ENCODE measurements around the gene KCTD10.

The KCTD10 gene, protein sequence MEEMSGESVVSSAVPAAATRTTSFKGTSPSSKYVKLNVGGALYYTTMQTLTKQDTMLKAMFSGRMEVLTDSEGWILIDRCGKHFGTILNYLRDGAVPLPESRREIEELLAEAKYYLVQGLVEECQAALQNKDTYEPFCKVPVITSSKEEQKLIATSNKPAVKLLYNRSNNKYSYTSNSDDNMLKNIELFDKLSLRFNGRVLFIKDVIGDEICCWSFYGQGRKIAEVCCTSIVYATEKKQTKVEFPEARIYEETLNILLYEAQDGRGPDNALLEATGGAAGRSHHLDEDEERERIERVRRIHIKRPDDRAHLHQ

GRCh38 chr12:109477185-109477962, at the start of gene KCTD10, which contains the start of gene UBE3B:
TSS of gene KCTD10 (minus strand) at chr12:109477300. CDS start at chr12:109477262, 38 bp downstream.
TSS of gene UBE3B (plus strand) at chr12:109477634. CDS start at chr12:109483552, 5,918 bp downstream.
- H3K36me3 ChIP-seq (ENCODE audit: insufficient read depth, low read length) = no peaks in the 10 kb centered on the region
- H3K4me1 ChIP-seq (ENCODE audit: insufficient read depth, low read length) = peaks cover 12% of the 10 kb centered on the region

GRCh38 chr12:109525279-109525585, 48.1 kb upstream of the KCTD10 start:
- no peaks in the 10 kb centered on the region for H3K9me3 ChIP-seq (ENCODE audit: control insufficient read depth, insufficient read depth, low read length)
- no peak overlapping the region for H3K9ac ChIP-seq (ENCODE audit: low read depth, low read length)
- no peaks in the 10 kb centered on the region for H3K4me1 ChIP-seq (ENCODE audit: insufficient read depth, low read length)
- H3K36me3 ChIP-seq (ENCODE audit: insufficient read depth, low read length) = peaks cover 11% of the 10 kb centered on the region

More at GRCh38 chr12:109477185-109477962, at the start of gene KCTD10, which contains the start of gene UBE3B:
- peak within 1 kb of the TSS; percentile 100 for H3K9ac ChIP-seq (ENCODE audit: low read depth, low read length)
- H3K9me3 ChIP-seq (ENCODE audit: control insufficient read depth, insufficient read depth, low read length) = no peaks in the 10 kb centered on the region

DNA sequence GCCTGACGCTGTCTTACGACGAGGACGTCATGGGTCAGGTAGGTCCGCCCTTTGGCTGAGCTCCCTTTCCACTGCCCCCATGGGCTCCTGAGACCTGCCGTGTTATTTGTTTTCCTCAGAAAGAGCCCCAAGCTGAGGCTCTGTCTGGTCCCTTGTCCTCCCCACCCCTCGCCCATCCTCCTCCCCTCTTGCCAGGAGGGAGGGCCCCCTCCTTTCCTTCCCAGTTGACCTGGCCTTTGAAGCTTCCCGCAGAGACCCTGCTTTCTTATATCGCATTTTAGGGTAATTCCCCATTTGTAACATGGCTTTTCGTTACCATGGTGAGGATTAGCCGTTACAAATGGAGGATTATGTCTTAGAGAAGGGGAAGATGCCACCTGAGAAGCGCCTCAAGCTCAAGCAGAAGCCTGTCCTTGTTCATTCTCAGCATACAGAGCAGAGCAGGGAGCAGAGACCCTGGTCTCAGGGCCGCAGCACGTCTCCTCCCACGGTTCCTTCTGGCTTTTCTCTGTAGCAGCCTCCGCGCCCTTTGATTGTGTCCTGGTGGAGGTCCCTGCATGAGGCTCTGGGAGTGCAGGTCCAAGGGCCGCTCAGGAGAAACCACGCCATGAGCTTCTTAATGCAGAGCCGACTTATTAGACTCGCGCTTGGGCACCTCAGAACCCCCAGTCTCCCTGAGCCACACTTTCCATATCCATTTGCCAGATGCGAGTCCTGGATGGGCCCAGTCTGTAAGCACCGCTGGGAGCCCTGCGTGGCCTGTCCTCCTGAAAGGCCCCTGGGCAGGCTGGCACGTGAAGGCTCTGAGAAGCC, 47.6 kb upstream of the KCTD10 start:
- no peak overlapping the region for H3K9ac ChIP-seq (ENCODE audit: low read depth, low read length)
- no peaks in the 10 kb centered on the region for H3K4me1 ChIP-seq (ENCODE audit: insufficient read depth, low read length)
- H3K36me3 ChIP-seq (ENCODE audit: insufficient read depth, low read length) = peaks cover 11% of the 10 kb centered on the region
- H3K9me3 ChIP-seq (ENCODE audit: control insufficient read depth, insufficient read depth, low read length) = no peaks in the 10 kb centered on the region

DNA sequence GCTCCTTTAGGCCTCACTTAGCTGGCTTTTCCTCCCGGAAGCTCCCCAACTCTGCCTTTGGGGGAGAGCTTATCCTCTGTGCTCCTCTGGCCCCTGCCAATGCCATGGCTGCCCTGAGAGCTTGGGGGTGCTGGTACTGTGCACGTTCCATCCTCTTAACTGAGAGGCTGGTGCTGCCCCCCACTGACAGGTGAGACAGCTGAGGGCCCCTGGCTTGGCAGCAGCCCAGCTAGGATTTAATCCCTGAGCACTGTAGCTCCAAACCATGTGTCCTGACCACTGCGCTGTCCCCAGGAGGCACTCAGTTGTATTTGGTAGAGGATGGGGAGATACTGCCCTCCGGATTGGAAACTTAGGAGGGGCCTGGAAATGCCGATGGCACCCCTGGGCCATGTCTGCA, 46.4 kb upstream of the KCTD10 start:
- H3K9me3 ChIP-seq (ENCODE audit: control insufficient read depth, insufficient read depth, low read length) = no peaks in the 10 kb centered on the region
- H3K36me3 ChIP-seq (ENCODE audit: insufficient read depth, low read length) = peaks cover 11% of the 10 kb centered on the region
- H3K4me1 ChIP-seq (ENCODE audit: insufficient read depth, low read length) = peaks cover 6% of the 10 kb centered on the region; the same call in 1 of the 2 replicates
- H3K9ac ChIP-seq (ENCODE audit: low read depth, low read length) = no peak overlapping the region

GRCh38 chr12:109523071-109523470, 46.0 kb upstream of the KCTD10 start:
- no peak overlapping the region for H3K9ac ChIP-seq (ENCODE audit: low read depth, low read length)
- H3K36me3 ChIP-seq (ENCODE audit: insufficient read depth, low read length) = peaks cover 11% of the 10 kb centered on the region
- H3K4me1 ChIP-seq (ENCODE audit: insufficient read depth, low read length) = peaks cover 6% of the 10 kb centered on the region; the same call in 1 of the 2 replicates
- no peaks in the 10 kb centered on the region for H3K9me3 ChIP-seq (ENCODE audit: control insufficient read depth, insufficient read depth, low read length)

DNA sequence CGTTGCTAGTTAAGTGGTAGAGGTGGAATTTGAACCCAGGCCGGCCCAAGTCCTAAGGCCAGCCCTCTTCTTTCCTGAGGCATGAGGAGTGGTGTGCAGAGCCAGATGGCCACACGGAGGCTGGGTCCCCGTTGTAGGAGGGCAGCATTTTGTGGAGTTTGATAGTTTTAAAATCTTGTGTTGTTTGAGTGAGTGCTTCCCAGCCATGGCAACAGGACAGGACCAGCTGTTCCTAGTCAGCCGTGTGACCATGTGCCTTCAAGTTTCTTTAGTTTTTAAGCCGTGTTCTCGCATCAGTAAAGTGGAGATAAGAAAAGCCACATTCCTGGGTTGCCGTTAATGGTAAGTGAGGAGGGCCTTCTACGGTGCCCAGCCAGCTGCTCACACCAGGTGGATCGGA, 44.7 kb upstream of the KCTD10 start:
- H3K36me3 ChIP-seq (ENCODE audit: insufficient read depth, low read length) = peaks cover 14% of the 10 kb centered on the region
- no peak overlapping the region for H3K9ac ChIP-seq (ENCODE audit: low read depth, low read length)
- no peaks in the 10 kb centered on the region for H3K9me3 ChIP-seq (ENCODE audit: control insufficient read depth, insufficient read depth, low read length)
- H3K4me1 ChIP-seq (ENCODE audit: insufficient read depth, low read length) = peaks cover 6% of the 10 kb centered on the region; the same call in 1 of the 2 replicates

- H3K36me3 ChIP-seq (ENCODE audit: insufficient read depth, low read length) = peaks cover 11% of the 10 kb centered on the region
These were observed 42.7 kb upstream of the KCTD10 start for GRCh38 chr12:109519787-109520186.

DNA sequence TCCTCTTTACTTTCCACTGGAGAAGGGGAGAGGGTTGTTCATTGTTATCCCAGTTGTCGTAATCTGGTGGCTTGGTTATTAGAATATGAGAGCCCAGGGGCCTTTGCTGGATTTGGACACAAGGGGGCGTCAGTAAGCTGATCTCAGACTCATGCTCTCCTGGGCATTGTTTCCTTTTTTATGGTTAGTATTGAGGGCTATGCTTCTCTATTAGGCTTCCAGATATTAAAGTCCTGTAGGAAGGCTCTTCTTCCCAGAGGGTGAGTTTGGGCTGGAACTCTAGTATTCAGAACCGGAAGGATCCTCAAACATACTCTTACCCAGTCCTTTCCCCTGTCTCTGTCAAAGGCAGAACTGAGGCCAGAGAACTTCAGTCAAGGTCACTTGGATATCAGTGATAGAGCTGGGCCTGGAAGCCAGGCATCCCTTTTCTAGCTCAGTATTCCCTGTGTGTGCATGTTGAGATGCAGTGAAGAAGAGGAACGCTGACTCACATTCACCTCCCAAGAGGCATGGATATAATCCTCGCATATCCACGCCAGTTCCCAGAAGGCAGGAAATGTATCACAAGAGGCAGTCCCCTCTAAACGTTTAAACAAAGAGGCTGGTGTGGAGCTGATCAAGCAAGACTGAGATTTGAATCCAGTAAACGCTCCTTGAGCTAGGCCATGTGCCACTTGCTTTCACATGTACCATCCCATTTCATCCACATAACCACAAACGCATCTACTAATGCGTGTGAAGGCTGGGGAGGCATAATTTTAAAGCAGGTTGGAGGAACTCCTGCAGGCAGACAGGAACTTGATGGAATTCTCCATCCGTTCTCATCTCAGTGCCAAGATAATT, 41.9 kb upstream of the KCTD10 start:
- H3K9ac ChIP-seq (ENCODE audit: low read depth, low read length) = no peak overlapping the region
- H3K9me3 ChIP-seq (ENCODE audit: control insufficient read depth, insufficient read depth, low read length) = no peaks in the 10 kb centered on the region
- H3K36me3 ChIP-seq (ENCODE audit: insufficient read depth, low read length) = peaks cover 11% of the 10 kb centered on the region
- peaks cover 6% of the 10 kb centered on the region; the same call in 1 of the 2 replicates for H3K4me1 ChIP-seq (ENCODE audit: insufficient read depth, low read length)

More at GRCh38 chr12:109519787-109520186, 42.7 kb upstream of the KCTD10 start:
- Histone ChIP-seq H3K4me1 (ENCODE audit: insufficient read depth, low read length) (peaks cover 6% of the 10 kb centered on the region; the same call in 1 of the 2 replicates), H3K9me3 (ENCODE audit: control insufficient read depth, insufficient read depth, low read length) (no peaks in the 10 kb centered on the region), H3K9ac (ENCODE audit: low read depth, low read length) (no peak overlapping the region)

- H3K36me3 ChIP-seq (ENCODE audit: insufficient read depth, low read length) = peaks cover 15% of the 10 kb centered on the region
These were observed 40.5 kb upstream of the KCTD10 start for GRCh38 chr12:109517619-109518018.

DNA sequence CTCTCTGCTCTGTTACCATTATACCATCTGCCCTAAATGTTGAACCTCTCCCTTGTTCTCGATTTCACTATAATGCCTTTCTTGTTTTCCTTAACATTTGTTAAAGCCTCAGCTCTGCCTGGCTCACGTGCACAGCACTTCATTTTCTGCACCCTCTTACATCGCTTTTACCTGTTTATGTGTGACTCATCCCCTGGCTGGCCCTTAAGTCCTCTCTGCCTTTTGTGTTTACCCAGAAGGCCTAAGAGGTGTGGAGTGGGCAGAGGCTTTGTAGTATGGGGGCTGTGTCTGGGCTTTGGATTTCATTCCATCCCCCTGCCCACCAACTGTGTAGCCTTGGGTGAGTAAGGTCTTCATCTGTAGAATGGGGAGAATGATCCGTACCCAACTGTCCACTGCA, 36.9 kb upstream of the KCTD10 start:
- peaks cover 18% of the 10 kb centered on the region; the same call in 1 of the 2 replicates for H3K36me3 ChIP-seq (ENCODE audit: insufficient read depth, low read length)
- no peak overlapping the region for H3K9ac ChIP-seq (ENCODE audit: low read depth, low read length)
- peaks cover 1% of the 10 kb centered on the region; the same call in 1 of the 2 replicates for H3K4me1 ChIP-seq (ENCODE audit: insufficient read depth, low read length)
- H3K9me3 ChIP-seq (ENCODE audit: control insufficient read depth, insufficient read depth, low read length) = no peaks in the 10 kb centered on the region

More at GRCh38 chr12:109517619-109518018, 40.5 kb upstream of the KCTD10 start:
- Histone ChIP-seq H3K9me3 (ENCODE audit: control insufficient read depth, insufficient read depth, low read length) (no peaks in the 10 kb centered on the region), H3K4me1 (ENCODE audit: insufficient read depth, low read length) (peaks cover 6% of the 10 kb centered on the region; the same call in 1 of the 2 replicates), H3K9ac (ENCODE audit: low read depth, low read length) (no peak overlapping the region)

- no peak overlapping the region for H3K9ac ChIP-seq (ENCODE audit: low read depth, low read length)
- no peaks in the 10 kb centered on the region for H3K4me1 ChIP-seq (ENCODE audit: insufficient read depth, low read length)
- H3K9me3 ChIP-seq (ENCODE audit: control insufficient read depth, insufficient read depth, low read length) = no peaks in the 10 kb centered on the region
- H3K36me3 ChIP-seq (ENCODE audit: insufficient read depth, low read length) = peaks cover 18% of the 10 kb centered on the region; the same call in 1 of the 2 replicates
These were observed 36.0 kb upstream of the KCTD10 start for GRCh38 chr12:109513051-109513450.

GRCh38 chr12:109512608-109513007, 35.5 kb upstream of the KCTD10 start:
- no peaks in the 10 kb centered on the region for H3K4me1 ChIP-seq (ENCODE audit: insufficient read depth, low read length)
- H3K9me3 ChIP-seq (ENCODE audit: control insufficient read depth, insufficient read depth, low read length) = no peaks in the 10 kb centered on the region
- peaks cover 18% of the 10 kb centered on the region; the same call in 1 of the 2 replicates for H3K36me3 ChIP-seq (ENCODE audit: insufficient read depth, low read length)
- H3K9ac ChIP-seq (ENCODE audit: low read depth, low read length) = no peak overlapping the region

DNA sequence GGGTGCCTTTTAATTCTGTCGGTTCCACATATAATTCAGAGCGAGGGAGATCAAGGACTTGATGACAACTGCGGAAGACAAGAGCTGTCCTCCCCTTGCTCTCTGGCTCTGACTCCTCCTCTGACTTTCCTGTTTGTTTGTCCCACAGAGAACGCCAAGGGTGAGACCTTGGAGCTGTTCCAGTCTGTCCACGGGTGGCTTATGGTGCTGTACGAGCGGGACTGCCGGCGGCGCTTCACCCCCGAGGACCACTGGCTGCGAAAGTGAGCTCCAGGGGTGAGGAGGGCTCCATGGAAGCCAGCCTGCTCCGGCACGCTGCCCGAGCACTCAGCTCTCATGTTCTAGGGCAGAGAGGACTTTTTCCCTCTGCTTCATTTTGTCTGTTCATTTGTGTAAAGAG, 33.1 kb upstream of the KCTD10 start:
- Histone ChIP-seq H3K36me3 (ENCODE audit: insufficient read depth, low read length) (peaks cover 16% of the 10 kb centered on the region), H3K4me1 (ENCODE audit: insufficient read depth, low read length) (no peaks in the 10 kb centered on the region), H3K9ac (ENCODE audit: low read depth, low read length) (no peak overlapping the region), H3K9me3 (ENCODE audit: control insufficient read depth, insufficient read depth, low read length) (no peaks in the 10 kb centered on the region)
